GM20431 (cell line): Measurements from ENCODE around the gene ANXA4.

ENCODE experiments used
- in situ Hi-C: fragments of 300-500 bp; cut with MseI, MboI; formaldehyde crosslinking; loops from one replicate; pipeline ENCODE4 v1.15.0; 2020; ENCODE audit warnings: low sequenced_read_pairs; ENCODE audit not compliant: unreplicated experiment

ANXA4 gene

DNA sequence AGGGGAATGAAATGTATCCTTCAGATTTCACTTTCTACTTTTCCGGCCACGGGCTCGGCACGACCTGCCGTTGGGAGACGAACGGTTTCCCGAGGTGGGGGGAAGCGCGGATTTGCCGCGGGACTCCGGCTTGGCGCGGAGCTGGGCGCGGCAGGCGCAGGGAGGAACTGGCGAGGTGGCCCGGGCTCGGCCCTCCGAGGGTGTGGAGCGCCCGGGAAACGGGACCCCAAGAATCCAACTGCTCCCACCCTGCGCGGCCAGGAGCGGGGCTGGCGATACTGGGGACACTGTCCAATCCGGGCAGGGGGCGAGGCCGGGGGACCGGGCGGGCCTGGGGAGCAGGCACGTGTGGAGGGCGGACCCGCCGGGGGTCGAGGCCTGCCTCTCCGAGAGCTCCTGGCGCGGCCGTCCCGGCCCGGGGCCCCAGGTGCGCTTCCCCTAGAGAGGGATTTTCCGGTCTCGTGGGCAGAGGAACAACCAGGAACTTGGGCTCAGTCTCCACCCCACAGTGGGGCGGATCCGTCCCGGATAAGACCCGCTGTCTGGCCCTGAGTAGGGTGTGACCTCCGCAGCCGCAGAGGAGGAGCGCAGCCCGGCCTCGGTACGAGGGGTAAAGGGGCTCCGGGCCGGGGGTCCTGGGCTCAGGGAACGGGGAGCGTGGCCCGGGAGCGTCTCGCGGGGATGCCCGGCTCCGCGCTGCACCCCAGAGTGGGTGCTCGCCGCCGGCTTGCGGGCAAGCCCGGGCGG, at the start of gene ANXA4:
ANXA4 (plus strand) TSS at position 560 of the 747 bp plus-strand sequence. CDS start 39,432 bp downstream, outside the sequence.
- in situ Hi-C loops = no loop called here

DNA sequence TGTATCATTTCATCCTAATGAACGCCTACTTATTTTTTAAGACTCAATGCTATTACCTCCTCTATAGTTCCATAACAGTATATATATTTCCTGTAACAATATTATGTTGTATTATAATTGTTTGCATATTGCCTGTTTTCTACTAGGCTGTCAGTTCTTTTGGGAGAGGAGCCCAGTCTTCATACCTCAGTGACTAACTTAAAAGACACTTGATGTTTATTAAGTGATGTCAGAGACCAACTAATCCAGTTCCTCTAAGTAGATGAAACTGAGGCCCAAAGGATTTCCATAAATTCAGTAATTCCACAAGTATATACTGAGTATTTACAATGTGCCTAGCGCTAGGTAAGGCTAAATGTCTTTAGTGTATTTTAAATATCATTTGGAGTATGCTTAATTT, 49.5 kb upstream of the ANXA4 start:
- in situ Hi-C loops = no loop called here

DNA sequence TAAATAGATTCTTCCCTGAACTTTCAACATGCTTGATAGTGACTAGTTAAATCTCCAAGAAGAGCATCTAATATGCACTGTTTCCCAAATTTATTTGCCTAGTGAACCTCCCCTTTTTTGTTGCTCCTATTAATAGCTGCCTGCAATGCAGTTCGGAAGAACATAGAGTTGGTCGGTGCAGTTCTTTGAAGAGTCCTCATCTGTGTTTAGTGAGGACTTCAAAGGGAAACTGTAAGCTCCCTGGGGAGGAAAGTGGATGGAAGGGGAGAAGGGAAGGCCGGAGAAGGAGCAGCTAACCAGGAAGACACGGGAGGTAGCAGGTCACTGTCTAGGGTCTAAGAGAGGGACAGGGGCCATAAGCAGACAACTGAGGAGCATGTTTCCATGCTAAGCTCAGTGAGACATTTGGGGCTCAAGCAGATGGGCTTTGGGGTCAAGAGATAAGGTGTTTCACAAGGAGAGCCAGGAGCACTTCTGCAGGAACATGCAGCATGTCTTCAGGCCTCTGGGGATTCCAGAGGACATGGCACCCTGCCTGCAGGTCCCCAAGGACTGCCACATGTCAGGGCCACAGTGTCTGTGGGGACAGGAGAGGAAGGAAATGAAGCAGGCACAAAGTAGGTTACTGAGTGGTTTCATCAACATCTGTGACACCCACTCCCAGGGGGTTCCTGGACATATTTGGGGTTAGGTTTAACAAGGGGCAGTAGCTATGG, 48.7 kb upstream of the ANXA4 start:
- in situ Hi-C loops = no loop called here

- in situ Hi-C loops = no loop called here
Observed at GRCh38 chr2:69693775-69694450, 48.0 kb upstream of the ANXA4 start.

- in situ Hi-C loops = no loop called here
Observed at GRCh38 chr2:69694894-69695849, 46.8 kb upstream of the ANXA4 start.

- in situ Hi-C loops = no loop called here
Observed at GRCh38 chr2:69695850-69696216, 46.1 kb upstream of the ANXA4 start.

DNA sequence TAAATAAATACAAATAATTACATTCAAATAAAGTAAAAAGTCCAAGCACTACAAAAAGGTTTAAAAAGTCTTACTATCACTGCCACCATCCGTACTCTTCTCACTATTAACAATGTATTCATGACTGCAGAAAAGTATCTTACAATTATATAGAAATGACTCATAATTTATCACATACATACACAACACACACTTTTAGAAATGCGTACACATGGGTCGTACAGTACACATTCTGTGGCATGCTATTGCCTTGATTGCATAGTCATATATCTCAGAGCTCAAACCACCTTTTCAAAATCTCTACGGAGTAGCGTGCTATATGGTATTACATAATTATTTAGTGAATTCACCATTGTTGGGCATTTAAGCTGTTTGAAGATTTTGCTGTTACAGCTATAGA, 41.6 kb upstream of the ANXA4 start:
- in situ Hi-C loops = no loop called here

GRCh38 chr2:69701100-69701945, 40.6 kb upstream of the ANXA4 start:
- in situ Hi-C loops = no loop called here

- in situ Hi-C loops = no loop called here
Observed at GRCh38 chr2:69703189-69703588, 38.7 kb upstream of the ANXA4 start.

DNA sequence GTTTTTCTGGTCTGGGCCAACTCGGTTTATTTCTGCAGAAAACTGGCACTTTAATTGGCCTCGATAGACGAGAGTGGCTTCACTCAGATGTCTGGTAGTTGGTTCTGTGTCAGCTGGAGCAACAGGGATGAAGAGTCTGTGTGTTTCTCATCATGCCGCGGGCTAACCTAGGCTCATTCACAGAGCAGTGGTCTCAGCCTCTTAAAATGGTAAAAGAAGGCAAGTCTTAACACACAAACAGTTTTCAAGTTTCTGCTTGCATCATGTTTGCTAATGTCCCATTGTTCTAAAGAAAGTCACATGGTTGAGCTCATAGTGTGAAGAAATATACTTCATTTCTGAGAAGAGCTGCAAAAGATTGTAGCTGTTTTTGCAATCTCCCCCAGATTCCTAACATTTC, 37.5 kb upstream of the ANXA4 start:
- in situ Hi-C loops = no loop called here

GRCh38 chr2:69709290-69709689, 32.6 kb upstream of the ANXA4 start:
- in situ Hi-C loops = no loop called here

DNA sequence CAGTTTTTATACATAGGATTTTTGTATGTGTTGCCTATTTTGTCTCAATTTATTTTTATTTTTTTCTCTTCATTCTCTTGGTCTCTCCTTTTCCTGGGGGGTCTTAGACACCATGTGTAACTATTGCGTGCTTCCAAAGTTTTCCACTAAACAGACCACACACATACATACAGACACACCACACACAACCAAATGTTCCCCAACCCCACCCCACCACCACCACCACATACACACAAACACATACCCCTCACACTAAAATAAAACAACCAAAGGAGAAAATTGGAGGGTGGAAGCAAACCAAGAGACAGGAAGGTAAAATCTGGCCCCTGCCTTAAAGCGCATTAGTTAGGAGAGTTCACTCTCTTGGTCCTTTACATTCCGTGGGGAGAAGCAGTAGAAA, 30.0 kb upstream of the ANXA4 start:
- in situ Hi-C loops = loop anchor here (10.0 kb wide), 1 partner anchor 147 kb away; no protein-coding TSS in a partner anchor

GRCh38 chr2:69714024-69714423, 27.9 kb upstream of the ANXA4 start:
- in situ Hi-C loops = loop anchor here (10.0 kb wide), 1 partner anchor 149 kb away; no protein-coding TSS in a partner anchor

DNA sequence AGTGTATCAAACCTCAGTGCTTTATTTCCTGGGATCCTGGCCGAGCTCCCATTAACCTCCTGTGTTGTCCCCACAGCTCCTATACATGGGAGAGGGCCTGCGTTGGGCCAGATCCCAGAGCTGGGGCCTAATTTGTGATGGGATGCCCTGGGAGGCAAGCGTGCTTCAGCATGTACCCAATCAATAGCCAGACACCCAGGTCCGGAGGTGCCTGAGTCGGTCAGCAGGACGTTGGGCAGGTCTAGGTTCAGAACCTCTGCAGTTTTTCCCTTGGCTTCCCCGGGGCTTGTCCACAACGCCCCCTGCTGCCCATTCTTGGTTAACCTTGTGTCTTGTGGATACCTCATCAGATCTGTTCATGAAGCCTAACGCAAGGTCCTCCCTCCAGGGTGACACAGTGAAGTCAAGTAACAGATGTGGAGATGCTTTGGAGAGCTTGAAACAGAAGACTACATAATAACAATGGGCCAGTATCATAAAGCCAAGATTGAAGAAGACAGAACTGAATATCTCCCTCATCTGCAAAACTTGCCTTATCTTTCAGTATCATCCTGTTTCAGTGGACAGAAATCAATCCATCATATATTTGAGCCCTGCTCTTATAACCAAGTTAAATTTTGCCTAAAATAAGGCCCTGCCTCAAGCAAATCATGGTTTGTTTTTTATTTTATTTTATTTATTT, 27.3 kb upstream of the ANXA4 start:
- in situ Hi-C loops = loop anchor here (10.0 kb wide), 1 partner anchor 150 kb away; no protein-coding TSS in a partner anchor

GRCh38 chr2:69715964-69716363, 26.0 kb upstream of the ANXA4 start:
- in situ Hi-C loops = loop anchor here (10.0 kb wide), 1 partner anchor 151 kb away; no protein-coding TSS in a partner anchor

DNA sequence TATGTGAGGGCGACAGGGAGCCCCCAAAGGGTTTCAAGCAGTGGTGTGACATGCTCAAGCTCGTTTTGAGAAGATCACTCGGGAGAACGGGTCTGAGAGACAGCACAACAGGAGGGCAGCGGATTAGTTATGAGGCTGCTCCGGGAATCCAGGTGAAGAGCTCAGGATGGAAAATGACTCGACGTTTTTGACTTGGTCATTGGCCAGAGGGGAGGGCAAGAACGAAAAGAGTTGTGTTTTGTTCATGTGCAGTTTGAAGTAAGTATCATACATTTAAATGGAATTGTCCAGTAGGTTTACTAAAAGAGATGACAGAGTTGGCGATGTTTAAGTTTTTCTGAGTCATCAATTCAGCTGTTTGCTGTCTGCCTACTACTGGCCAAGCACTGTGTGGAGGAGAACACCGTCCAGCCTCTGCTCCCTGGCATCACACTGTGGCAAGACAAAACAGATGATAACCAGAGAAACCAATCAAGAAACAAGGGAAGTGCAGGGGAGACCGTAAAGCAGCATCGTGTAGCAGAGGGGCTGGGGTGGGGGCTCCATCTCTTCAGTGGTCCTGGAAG, 25.3 kb upstream of the ANXA4 start:
- in situ Hi-C loops = loop anchor here (10.0 kb wide), 1 partner anchor 152 kb away; no protein-coding TSS in a partner anchor

- in situ Hi-C loops = loop anchor here (10.0 kb wide), 1 partner anchor 152 kb away; no protein-coding TSS in a partner anchor
Observed at GRCh38 chr2:69717186-69717585, 24.7 kb upstream of the ANXA4 start.

DNA sequence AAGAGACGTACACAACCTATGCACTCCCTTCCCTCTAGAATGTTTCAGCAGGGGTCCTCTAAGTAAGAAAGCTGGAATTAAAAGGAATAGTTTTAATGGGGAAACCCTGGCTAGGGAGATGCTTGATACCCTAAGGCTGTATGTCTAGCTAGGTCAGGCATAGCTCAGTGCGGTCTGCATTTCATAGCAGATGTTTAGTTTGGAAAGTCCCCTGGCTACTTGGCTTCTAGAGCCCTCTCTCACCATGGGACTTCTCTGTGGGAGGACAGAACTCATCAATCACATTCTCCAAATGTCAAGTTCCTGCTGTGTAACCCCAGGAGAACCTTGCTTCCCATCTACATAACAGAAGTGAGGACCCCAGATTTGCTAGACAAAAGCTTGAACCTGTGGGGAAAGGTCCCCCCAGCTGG, 24.1 kb upstream of the ANXA4 start:
- in situ Hi-C loops = loop anchor here (10.0 kb wide), 1 partner anchor 153 kb away; no protein-coding TSS in a partner anchor
